Measurements from ENCODE around the gene RSPH1. TPM values are rescaled to one million over a fixed set of nuclear protein-coding genes. Genes with fewer than 3 reads are reported as not detected.

Gene RSPH1
- total and polyA plus RNA-seq, 4 donors, result 0.09 to 0.17 (median 0.16) TPM; not detected in 1

GRCh38 chr21:42543106-42543847 lies 47.3 kb upstream of the RSPH1 start:
- Histone ChIP-seq H3K4me3 (ENCODE audit: low read depth in 1 of 3, low read length in 3 of 3) (no peak overlapping the region), H3K9me3 (ENCODE audit: control insufficient read depth in 4 of 4, low read length in 3 of 4) (no peaks in the 10 kb centered on the region), H3K36me3 (ENCODE audit: control insufficient read depth in 4 of 4, insufficient read depth in 3 of 4, low read depth in 1 of 4, low read length in 3 of 4) (peaks cover 3 to 18% (median 12%) of the 10 kb centered on the region in 4 donors), H3K27me3 (ENCODE audit: control insufficient read depth in 4 of 4, insufficient read depth in 4 of 4, low read length in 3 of 4) (no peaks in the 10 kb centered on the region), H3K9ac (ENCODE audit: low read depth in 1 of 2, low read length in 2 of 2) (no peak overlapping the region), H3K27ac (ENCODE audit: low read depth in 1 of 2, low read length in 2 of 2) (no peak overlapping the region), H3K4me1 (ENCODE audit: control insufficient read depth in 4 of 4, insufficient read depth in 4 of 4, low read length in 3 of 4) (no peaks in the 10 kb centered on the region)
- DNase-seq (ENCODE audit: low spot score), result no peak
- TF ChIP-seq EGR1 (IDR thresholded peaks at IDR 0.05; ENCODE audit: low read depth in 2 of 2), result no peak
- no peak for TF ChIP-seq SP1 (IDR thresholded peaks at IDR 0.05)
- no peak for TF ChIP-seq FOXA1 (IDR thresholded peaks at IDR 0.05)
- TF ChIP-seq CTCF (IDR thresholded peaks at IDR 0.05; ENCODE audit: low read depth, low read length, missing input control), result no peak
- TF ChIP-seq NR2F2 (IDR thresholded peaks at IDR 0.05), result no peak
- TF ChIP-seq REST (IDR thresholded peaks at IDR 0.05), result no peak
- no peak for TF ChIP-seq YY1 (IDR thresholded peaks at IDR 0.05)
- TF ChIP-seq ZBTB33 (IDR thresholded peaks at IDR 0.05), result no peak
- TF ChIP-seq HNF4G (IDR thresholded peaks at IDR 0.05), result no peak
- TF ChIP-seq RXRA (IDR thresholded peaks at IDR 0.05), result no peak
- no peak for TF ChIP-seq MAX (IDR thresholded peaks at IDR 0.05)
- 93% methylated on average over 25 of the region's 25 CpGs for WGBS

- no peak overlapping the region for H3K4me3 ChIP-seq (ENCODE audit: low read depth in 1 of 3, low read length in 3 of 3)
- no peaks in the 10 kb centered on the region for H3K9me3 ChIP-seq (ENCODE audit: control insufficient read depth in 4 of 4, low read length in 3 of 4)
- H3K4me1 ChIP-seq (ENCODE audit: control insufficient read depth in 4 of 4, insufficient read depth in 4 of 4, low read length in 3 of 4), result no peaks in the 10 kb centered on the region
- 94% methylated on average over 10 of the region's 10 CpGs for WGBS
- no peak for DNase-seq (ENCODE audit: low spot score)
- H3K27me3 ChIP-seq (ENCODE audit: control insufficient read depth in 4 of 4, insufficient read depth in 4 of 4, low read length in 3 of 4), result no peaks in the 10 kb centered on the region
- H3K36me3 ChIP-seq (ENCODE audit: control insufficient read depth in 4 of 4, insufficient read depth in 3 of 4, low read depth in 1 of 4, low read length in 3 of 4), result peaks cover 3 to 18% (median 12%) of the 10 kb centered on the region in 4 donors
- no peak overlapping the region for H3K27ac ChIP-seq (ENCODE audit: low read depth in 1 of 2, low read length in 2 of 2)
- H3K9ac ChIP-seq (ENCODE audit: low read depth in 1 of 2, low read length in 2 of 2), result no peak overlapping the region
- TF ChIP-seq NR2F2 (IDR thresholded peaks at IDR 0.05) (no peak), SP1 (IDR thresholded peaks at IDR 0.05) (no peak), ATF3 (IDR thresholded peaks at IDR 0.05) (no peak), RXRA (IDR thresholded peaks at IDR 0.05) (no peak), RAD21 (IDR thresholded peaks at IDR 0.05) (no peak), FOXA1 (IDR thresholded peaks at IDR 0.05) (no peak), MAX (IDR thresholded peaks at IDR 0.05) (no peak), ZBTB33 (IDR thresholded peaks at IDR 0.05) (no peak), REST (IDR thresholded peaks at IDR 0.05) (no peak), JUND (IDR thresholded peaks at IDR 0.05) (no peak)
These were observed 46.6 kb upstream of the RSPH1 start for GRCh38 chr21:42542596-42542995.
